Metanephros (tissue), 1 donor: ENCODE data around the gene MRPS30. TPM values are rescaled to one million over a fixed set of nuclear protein-coding genes. Genes with fewer than 3 reads are reported as not detected.

Experiments used
- total RNA-seq: library from RNA; depleted of rRNA; stranded (reverse); fragments of >200 nt; gene quantifications from one replicate; pipeline ENCODE4 v1.2.3, GENCODE V29; 2014

Gene MRPS30
- 123 TPM for total RNA-seq

DNA sequence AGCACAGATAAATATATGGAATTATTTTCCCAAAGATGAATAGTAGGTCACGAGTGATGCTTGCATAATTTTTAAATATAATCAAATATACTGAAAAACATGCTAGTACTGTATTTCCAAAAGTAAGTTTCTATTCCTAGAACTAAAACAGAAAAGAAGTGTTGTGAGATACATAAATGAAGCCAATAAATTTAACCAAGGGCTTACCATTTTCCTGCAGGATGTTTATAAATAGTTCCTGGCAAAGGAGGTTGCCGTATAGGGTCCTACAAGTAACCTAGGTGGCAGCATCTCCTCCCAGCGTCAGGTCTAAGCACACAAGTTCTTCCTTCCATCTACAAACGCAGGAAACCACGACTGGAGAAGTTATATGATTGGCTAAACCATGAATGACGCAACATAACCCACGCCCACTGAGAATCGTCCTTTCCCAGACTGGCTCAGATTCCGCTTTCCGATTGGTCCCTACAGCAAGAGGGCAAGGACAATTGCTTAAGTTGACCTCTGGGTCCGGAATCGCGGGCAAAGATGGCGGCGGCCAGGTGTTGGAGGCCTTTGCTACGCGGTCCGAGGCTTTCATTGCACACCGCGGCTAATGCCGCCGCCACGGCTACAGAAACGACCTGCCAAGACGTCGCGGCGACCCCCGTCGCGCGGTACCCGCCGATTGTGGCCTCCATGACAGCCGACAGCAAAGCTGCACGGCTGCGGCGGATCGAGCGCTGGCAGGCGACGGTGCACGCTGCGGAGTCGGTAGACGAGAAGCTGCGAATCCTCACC lies at the start of gene MRPS30:
MRPS30 (plus strand) TSS at position 513 of the 780 bp plus-strand sequence; CDS start at position 529, 16 bp downstream.

